ENCODE measurements around the gene PPP2R5A.
A peak's percentile ranks its signal among the peaks of the same experiment; 100 is the strongest.

Gene PPP2R5A

GRCh38 chr1:212256369-212256768 is 28.8 kb upstream of the PPP2R5A start:
- Histone ChIP-seq H3K9me3 (ENCODE audit: severe bottlenecking) (no peaks in the 10 kb centered on the region), H3K27ac (ENCODE audit: poor library complexity, severe bottlenecking) (no peak overlapping the region), H3K4me3 (ENCODE audit: severe bottlenecking) (no peak overlapping the region), H3K27me3 (ENCODE audit: insufficient read depth, poor library complexity, severe bottlenecking) (no peaks in the 10 kb centered on the region), H3K4me1 (ENCODE audit: insufficient read depth, poor library complexity, severe bottlenecking) (no peaks in the 10 kb centered on the region), H3K36me3 (ENCODE audit: low read depth) (no peaks in the 10 kb centered on the region)
- ATAC-seq (ENCODE audit: low read depth) (no peak), DNase-seq (ENCODE audit: low spot score) (no peak)
- TF ChIP-seq, protein P1, sequence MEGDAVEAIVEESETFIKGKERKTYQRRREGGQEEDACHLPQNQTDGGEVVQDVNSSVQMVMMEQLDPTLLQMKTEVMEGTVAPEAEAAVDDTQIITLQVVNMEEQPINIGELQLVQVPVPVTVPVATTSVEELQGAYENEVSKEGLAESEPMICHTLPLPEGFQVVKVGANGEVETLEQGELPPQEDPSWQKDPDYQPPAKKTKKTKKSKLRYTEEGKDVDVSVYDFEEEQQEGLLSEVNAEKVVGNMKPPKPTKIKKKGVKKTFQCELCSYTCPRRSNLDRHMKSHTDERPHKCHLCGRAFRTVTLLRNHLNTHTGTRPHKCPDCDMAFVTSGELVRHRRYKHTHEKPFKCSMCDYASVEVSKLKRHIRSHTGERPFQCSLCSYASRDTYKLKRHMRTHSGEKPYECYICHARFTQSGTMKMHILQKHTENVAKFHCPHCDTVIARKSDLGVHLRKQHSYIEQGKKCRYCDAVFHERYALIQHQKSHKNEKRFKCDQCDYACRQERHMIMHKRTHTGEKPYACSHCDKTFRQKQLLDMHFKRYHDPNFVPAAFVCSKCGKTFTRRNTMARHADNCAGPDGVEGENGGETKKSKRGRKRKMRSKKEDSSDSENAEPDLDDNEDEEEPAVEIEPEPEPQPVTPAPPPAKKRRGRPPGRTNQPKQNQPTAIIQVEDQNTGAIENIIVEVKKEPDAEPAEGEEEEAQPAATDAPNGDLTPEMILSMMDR (IDR thresholded peaks at IDR 0.05; ENCODE audit: poor library complexity, severe bottlenecking): no peak

DNA sequence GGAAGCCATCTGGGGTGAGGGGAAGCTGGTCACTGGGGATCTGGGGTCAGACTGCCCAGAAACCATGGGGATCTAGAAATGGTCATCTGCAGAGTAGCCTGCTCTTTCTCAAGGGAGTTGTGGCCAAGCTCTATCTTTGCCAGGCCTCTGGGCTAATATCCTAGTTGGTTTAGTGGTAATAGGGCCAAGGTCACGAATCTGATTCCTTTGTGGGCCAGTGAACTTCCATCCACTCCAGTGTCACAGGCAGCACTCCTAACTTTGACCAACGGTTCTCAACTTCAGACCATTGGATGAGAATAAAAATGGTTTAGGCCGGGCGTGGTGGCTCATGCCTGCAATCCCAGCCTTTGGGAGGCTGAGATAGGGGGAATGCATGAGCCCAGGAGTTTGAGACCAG is 28.1 kb upstream of the PPP2R5A start:
- H3K9me3 ChIP-seq (ENCODE audit: severe bottlenecking): no peaks in the 10 kb centered on the region
- H3K27me3 ChIP-seq (ENCODE audit: insufficient read depth, poor library complexity, severe bottlenecking): no peaks in the 10 kb centered on the region
- H3K4me1 ChIP-seq (ENCODE audit: insufficient read depth, poor library complexity, severe bottlenecking): no peaks in the 10 kb centered on the region
- no peak for DNase-seq (ENCODE audit: low spot score)
- no peak overlapping the region for H3K4me3 ChIP-seq (ENCODE audit: severe bottlenecking)
- no peak for ATAC-seq (ENCODE audit: low read depth)
- H3K27ac ChIP-seq (ENCODE audit: poor library complexity, severe bottlenecking): no peak overlapping the region
- TF ChIP-seq, protein P1 (IDR thresholded peaks at IDR 0.05; ENCODE audit: poor library complexity, severe bottlenecking): no peak
- H3K36me3 ChIP-seq (ENCODE audit: low read depth): no peaks in the 10 kb centered on the region

GRCh38 chr1:212259693-212260480 is 25.3 kb upstream of the PPP2R5A start:
- ATAC-seq (ENCODE audit: low read depth) (no peak), DNase-seq (ENCODE audit: low spot score) (no peak)
- TF ChIP-seq, protein P1 (IDR thresholded peaks at IDR 0.05; ENCODE audit: poor library complexity, severe bottlenecking): no peak
- H3K4me1 ChIP-seq (ENCODE audit: insufficient read depth, poor library complexity, severe bottlenecking): no peaks in the 10 kb centered on the region
- no peaks in the 10 kb centered on the region for H3K9me3 ChIP-seq (ENCODE audit: severe bottlenecking)
- H3K4me3 ChIP-seq (ENCODE audit: severe bottlenecking): no peak overlapping the region
- no peak overlapping the region for H3K27ac ChIP-seq (ENCODE audit: poor library complexity, severe bottlenecking)
- no peaks in the 10 kb centered on the region for H3K36me3 ChIP-seq (ENCODE audit: low read depth)
- H3K27me3 ChIP-seq (ENCODE audit: insufficient read depth, poor library complexity, severe bottlenecking): no peaks in the 10 kb centered on the region

DNA sequence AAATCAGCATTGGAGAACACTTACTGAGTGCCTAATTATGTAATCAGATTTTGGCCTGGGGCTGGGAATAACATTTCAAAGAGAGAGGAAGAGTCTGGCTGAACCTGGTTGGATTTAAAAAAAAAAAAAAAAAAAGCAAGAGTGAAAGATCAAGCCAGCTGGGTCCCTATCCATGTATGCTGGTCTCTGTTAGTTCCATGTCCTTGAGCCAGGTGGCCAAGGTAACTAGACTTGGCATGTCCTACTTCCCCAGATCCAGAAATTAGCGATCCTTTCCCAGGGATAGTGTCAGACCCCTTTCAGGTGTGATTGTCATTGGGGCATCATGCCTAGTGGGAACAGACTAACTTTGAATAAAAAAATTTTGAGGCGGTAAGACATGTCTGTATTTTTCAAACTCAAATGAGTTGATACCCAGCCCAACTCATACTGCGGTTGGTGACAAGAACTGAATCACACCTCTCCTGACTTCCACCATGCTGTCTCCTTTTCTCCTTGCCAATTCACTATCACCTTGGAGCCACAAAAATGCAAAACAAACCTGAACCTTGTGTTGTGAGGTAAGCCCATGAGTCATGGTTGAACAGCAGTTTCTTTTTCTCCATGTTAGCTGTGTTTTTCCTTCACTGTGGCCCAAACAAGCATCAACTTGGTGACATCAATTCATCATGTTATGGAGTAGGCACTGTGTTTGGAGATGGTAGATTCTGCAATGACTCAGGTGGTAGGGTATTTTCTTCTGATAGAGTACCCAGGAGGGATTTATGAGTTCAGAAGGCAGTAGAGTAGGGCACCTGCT is 24.5 kb upstream of the PPP2R5A start:
- TF ChIP-seq, protein P1 (IDR thresholded peaks at IDR 0.05; ENCODE audit: poor library complexity, severe bottlenecking): no peak
- H3K4me1 ChIP-seq (ENCODE audit: insufficient read depth, poor library complexity, severe bottlenecking): no peaks in the 10 kb centered on the region
- H3K4me3 ChIP-seq (ENCODE audit: severe bottlenecking): no peak overlapping the region
- no peaks in the 10 kb centered on the region for H3K9me3 ChIP-seq (ENCODE audit: severe bottlenecking)
- H3K27ac ChIP-seq (ENCODE audit: poor library complexity, severe bottlenecking): no peak overlapping the region
- H3K27me3 ChIP-seq (ENCODE audit: insufficient read depth, poor library complexity, severe bottlenecking): no peaks in the 10 kb centered on the region
- H3K36me3 ChIP-seq (ENCODE audit: low read depth): no peaks in the 10 kb centered on the region
- peak; percentile 94 for ATAC-seq (ENCODE audit: low read depth)
- DNase-seq (ENCODE audit: low spot score): no peak
